Breast epithelium (tissue), 4 donors: ENCODE results near the gene GPSM3. TPM values are rescaled to one million over a fixed set of nuclear protein-coding genes. Genes with fewer than 3 reads are reported as not detected.
A peak's percentile ranks its signal among the peaks of the same experiment; 100 is the strongest.

ENCODE experiments used
- DNase-seq, 2 donors: peaks; one replicate each; pipeline ENCODE4 v3.0.0-alpha.2; 2019; ENCODE audit warnings: low spot score in 2 of 2
- H3K27ac ChIP-seq, 2 donors: fragments of 200-600 bp; sonication (generic) in 1 of 2; one replicate each; pipeline ENCODE4 v1.5.1; 2016 to 2019; ENCODE audit warnings: mild to moderate bottlenecking in 1 of 2
- H3K27me3 ChIP-seq, 2 donors: fragments of 200-600 bp; sonication (generic) in 1 of 2; one replicate each; pipeline versions ENCODE4 v1.5.1 to v1.6.0; 2017 to 2019; ENCODE audit warnings: control low read depth in 1 of 2, mild to moderate bottlenecking in 1 of 2
- H3K36me3 ChIP-seq: fragments of 200-600 bp; one replicate; pipeline ENCODE4 v1.5.1; 2019
- H3K4me1 ChIP-seq, 2 donors: fragments of 200-600 bp; sonication (generic); one replicate each; pipeline ENCODE4 v1.5.1; 2016 to 2019; ENCODE audit warnings: control low read depth in 1 of 2
- H3K4me3 ChIP-seq, 3 donors: fragments of 200-600 bp; sonication (generic); 1 replicate in 2 of 3; 2 replicates in 1 of 3; pipeline ENCODE4 v1.5.1; 2016 to 2019; ENCODE audit warnings: mild to moderate bottlenecking in 3 of 3, moderate library complexity in 2 of 3
- H3K9me3 ChIP-seq, 2 donors: fragments of 200-600 bp; sonication (generic) in 1 of 2; one replicate each; pipeline ENCODE4 v1.5.1; 2016 to 2019; ENCODE audit warnings: control low read depth in 1 of 2
- POLR2A ChIP-seq: fragments of 450-650 bp; IDR thresholded peaks from one replicate; pipeline ENCODE4 v1.6.1; 2016; ENCODE audit warnings: antibody characterized with exemption, mild to moderate bottlenecking, moderate library complexity
- POLR2AphosphoS5 ChIP-seq, 3 donors: sonication (generic); formaldehyde crosslinking; IDR thresholded peaks; one replicate each; pipeline ENCODE4 v1.6.1; 2017; ENCODE audit warnings: antibody characterized with exemption in 3 of 3
- intact Hi-C: fragments of 100-400 bp; cut with DNase I; formaldehyde crosslinking; loops from one replicate; pipeline ENCODE4 v1.15.1; 2023; ENCODE audit warnings: low total_unique reads
- total RNA-seq, 3 donors: library from RNA; depleted of rRNA; stranded (reverse); fragments of >200 nt; gene quantifications; one replicate each; pipeline ENCODE4 v1.1.0, GENCODE V29; 2016
- TF ChIP-seq, protein P1 (sequence below), 3 donors: fragments of 450-650 bp; IDR thresholded peaks; one replicate each; pipeline ENCODE4 v1.5.1; 2016 to 2017; ENCODE audit warnings: antibody characterized with exemption in 3 of 3, mild to moderate bottlenecking in 3 of 3, moderate library complexity in 3 of 3

The GPSM3 gene
- total RNA-seq, 3 donors from 2014 or later, result 8.2 to 18.2 (median 11.3) TPM

DNA sequence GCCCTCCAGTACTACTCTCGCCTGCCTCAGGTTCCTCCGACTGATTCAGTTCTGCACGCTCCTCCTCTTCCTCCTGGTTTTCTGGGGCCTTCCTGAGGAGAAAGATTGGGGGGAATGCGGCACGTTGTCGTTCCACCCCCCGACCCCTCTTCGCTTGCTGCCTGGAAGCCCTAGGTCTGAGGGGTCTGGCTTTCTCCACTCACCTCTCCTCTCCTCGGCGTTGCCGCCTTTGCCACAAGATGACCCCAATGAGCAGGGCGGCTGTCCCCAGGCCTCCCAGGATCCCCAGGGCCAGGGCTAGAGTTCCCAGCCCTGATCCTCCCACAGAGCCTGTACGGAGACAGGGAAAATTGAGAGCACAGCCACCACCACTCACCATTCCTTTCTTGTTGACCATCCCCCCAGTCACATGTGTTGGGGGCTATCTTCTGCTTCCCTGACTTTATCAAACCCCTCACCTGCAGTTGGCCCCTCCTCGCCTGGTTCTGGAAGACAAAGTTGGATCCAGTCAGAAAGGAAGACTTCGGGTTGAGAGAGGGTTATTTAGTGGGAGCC, 11.2 kb downstream of the GPSM3 start:
- Histone ChIP-seq H3K27me3 (no peaks in the 10 kb centered on the region), H3K4me1 (peaks cover 0 to 18% of the 10 kb centered on the region in 2 donors), H3K36me3 (no peaks in the 10 kb centered on the region), H3K27ac (no peak overlapping the region), H3K9me3 (no peaks in the 10 kb centered on the region), H3K4me3 (no peak overlapping the region)
- TF ChIP-seq POLR2A (no peak), POLR2AphosphoS5 (IDR thresholded peaks at IDR 0.05) (no peak)
- TF ChIP-seq, protein P1, sequence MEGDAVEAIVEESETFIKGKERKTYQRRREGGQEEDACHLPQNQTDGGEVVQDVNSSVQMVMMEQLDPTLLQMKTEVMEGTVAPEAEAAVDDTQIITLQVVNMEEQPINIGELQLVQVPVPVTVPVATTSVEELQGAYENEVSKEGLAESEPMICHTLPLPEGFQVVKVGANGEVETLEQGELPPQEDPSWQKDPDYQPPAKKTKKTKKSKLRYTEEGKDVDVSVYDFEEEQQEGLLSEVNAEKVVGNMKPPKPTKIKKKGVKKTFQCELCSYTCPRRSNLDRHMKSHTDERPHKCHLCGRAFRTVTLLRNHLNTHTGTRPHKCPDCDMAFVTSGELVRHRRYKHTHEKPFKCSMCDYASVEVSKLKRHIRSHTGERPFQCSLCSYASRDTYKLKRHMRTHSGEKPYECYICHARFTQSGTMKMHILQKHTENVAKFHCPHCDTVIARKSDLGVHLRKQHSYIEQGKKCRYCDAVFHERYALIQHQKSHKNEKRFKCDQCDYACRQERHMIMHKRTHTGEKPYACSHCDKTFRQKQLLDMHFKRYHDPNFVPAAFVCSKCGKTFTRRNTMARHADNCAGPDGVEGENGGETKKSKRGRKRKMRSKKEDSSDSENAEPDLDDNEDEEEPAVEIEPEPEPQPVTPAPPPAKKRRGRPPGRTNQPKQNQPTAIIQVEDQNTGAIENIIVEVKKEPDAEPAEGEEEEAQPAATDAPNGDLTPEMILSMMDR (IDR thresholded peaks at IDR 0.05), result no peak
- no peak for DNase-seq
- intact Hi-C loops, result no loop called here

DNA sequence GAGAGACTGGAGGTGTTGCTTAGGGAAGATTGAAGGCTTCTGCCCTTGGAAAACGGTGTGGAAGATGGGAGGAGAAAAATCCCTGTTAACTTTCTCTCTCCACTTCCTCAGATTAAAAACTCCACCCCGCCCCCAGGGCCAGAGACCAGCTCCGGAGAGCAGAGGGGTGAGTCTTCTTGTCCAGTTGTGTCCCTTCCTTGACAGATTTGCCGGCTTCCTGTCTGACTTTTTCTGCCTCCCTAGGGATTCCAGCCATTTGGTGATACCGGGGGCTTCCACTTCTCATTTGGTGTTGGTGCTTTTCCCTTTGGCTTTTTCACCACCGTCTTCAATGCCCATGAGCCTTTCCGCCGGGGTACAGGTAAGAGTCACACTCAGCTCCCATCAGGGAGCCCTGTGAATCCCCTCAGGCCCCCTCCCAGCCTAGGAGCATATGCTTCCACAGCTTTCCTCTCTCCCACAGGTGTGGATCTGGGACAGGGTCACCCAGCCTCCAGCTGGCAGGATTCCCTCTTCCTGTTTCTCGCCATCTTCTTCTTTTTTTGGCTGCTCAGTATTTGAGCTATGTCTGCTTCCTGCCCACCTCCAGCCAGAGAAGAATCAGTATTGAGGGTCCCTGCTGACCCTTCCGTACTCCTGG, 12.6 kb downstream of the GPSM3 start:
- no peak for DNase-seq
- Histone ChIP-seq H3K36me3 (no peaks in the 10 kb centered on the region), H3K4me3 (peak overlapping the region in 1 of 3 donors; percentile 91), H3K9me3 (no peaks in the 10 kb centered on the region), H3K4me1 (peaks cover 0 to 24% of the 10 kb centered on the region in 2 donors), H3K27ac (peak overlapping the region in 1 of 2 donors; percentile 98), H3K27me3 (no peaks in the 10 kb centered on the region)
- intact Hi-C loops, result no loop called here
- TF ChIP-seq POLR2A, result no peak
- TF ChIP-seq POLR2AphosphoS5 (IDR thresholded peaks at IDR 0.05), result no peak
- TF ChIP-seq, protein P1 (IDR thresholded peaks at IDR 0.05), result no peak

DNA sequence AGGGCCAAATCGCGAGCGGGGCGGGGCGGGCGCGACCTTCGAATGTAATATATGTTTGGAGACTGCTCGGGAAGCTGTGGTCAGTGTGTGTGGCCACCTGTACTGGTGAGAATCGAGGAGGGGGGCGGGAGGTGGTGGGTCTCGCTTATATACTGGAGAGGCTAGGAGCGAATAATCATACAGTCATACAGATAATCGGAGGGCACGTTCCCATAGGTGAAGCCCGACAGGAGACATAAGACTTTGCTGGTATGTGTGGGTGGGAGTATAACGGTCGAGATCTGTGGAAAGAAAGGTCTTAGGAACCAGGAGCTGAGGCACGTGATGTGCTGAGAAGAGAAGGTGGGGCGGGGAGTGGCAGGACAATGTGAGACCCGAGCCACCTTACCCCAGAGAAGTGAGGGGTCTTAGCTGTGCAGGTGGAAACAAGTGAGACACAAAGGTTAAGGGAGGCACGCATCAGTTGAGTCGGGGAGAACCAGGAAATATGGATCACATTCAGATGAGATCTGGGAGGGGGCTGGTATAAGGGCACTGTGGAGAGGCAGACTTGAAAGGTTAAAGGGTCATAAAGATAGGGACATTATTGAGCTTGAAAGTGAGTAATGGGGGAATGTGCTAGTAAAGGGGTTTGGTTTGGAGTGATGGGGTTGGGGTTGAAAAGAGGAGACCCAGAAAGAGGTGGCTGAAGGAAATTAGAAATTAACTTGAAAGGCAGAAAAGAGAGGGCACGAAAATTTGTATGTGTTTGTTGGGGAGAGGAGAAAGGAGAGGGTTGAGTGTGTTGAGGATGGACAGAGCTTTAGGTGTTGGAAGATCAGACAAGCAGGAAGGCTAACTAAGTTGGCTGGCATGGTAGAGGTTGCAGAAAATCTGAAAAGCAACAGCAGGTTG, 13.6 kb downstream of the GPSM3 start:
- Histone ChIP-seq H3K27me3 (no peaks in the 10 kb centered on the region), H3K36me3 (no peaks in the 10 kb centered on the region), H3K4me3 (peak overlapping the region; percentile 72 to 91 (median 91)), H3K4me1 (peaks cover 0 to 28% of the 10 kb centered on the region in 2 donors), H3K27ac (peak overlapping the region; percentile 95 to 98), H3K9me3 (no peaks in the 10 kb centered on the region)
- TF ChIP-seq POLR2A (no peak), POLR2AphosphoS5 (IDR thresholded peaks at IDR 0.05) (no peak)
- TF ChIP-seq, protein P1 (IDR thresholded peaks at IDR 0.05), result no peak
- intact Hi-C loops, result no loop called here
- no peak for DNase-seq

DNA sequence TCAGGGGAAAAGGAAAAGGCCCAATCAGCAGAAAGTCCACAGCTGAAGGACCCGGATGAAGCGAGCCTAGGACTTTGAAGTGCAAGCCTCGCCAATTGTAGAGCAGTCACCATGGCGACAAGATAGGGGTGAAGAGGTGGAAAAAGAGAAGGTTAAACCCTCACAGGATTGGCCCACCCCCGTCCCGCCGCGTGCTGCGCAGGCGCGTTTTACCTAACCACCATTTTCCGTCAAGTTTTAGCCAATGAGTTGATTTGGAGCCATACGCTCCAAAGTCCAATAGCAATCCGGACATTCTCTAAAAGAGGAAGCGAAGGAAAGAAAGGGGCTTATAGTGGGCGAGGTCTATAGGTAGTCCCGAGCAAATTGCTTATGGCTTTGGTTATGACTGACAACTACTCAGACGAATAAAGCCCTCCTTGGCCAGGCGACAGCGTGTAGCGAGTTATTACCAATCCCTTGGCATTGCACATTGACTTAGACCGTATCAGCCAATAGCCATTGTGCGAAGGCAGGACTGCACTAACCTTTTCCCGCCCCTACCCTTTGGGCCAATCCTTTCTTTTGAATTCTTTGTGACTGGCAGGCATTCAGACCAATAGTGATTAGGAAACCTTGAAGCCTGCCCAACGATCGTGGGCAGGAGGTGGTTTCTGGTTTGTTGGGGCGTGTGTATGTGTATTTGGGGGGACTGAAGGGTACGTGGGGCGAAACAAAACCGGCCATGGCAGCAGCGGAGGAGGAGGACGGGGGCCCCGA, 14.5 kb downstream of the GPSM3 start, which contains the start of gene RNF5:
Gene RNF5, plus strand, starts transcription at position 618 of the 759 bp plus-strand sequence. Its CDS starts 107 bp downstream, at position 725.
- peaks cover 0 to 34% of the 10 kb centered on the region in 2 donors for H3K4me1 ChIP-seq
- H3K9me3 ChIP-seq, result no peaks in the 10 kb centered on the region
- peak within 1 kb of the TSS; percentile 95 to 98 for H3K27ac ChIP-seq
- TF ChIP-seq, protein P1 (IDR thresholded peaks at IDR 0.05), result no peak
- no peak for TF ChIP-seq POLR2A
- TF ChIP-seq POLR2AphosphoS5 (IDR thresholded peaks at IDR 0.05), result peak; percentile 52 to 78 (median 68)
- no peaks in the 10 kb centered on the region for H3K27me3 ChIP-seq
- intact Hi-C loops, result no loop called here
- no peaks in the 10 kb centered on the region for H3K36me3 ChIP-seq
- DNase-seq, result peak; percentile 95 to 99
- peak within 1 kb of the TSS; percentile 72 to 91 (median 91) for H3K4me3 ChIP-seq
